NCI-H1436 (cell line): Measurements from ENCODE around the gene ASB13.

Experiments used
- DNase-seq: peaks from one replicate; lab custom pipeline; 2025; lab: John Stamatoyannopoulos, UW

The ASB13 gene

DNA sequence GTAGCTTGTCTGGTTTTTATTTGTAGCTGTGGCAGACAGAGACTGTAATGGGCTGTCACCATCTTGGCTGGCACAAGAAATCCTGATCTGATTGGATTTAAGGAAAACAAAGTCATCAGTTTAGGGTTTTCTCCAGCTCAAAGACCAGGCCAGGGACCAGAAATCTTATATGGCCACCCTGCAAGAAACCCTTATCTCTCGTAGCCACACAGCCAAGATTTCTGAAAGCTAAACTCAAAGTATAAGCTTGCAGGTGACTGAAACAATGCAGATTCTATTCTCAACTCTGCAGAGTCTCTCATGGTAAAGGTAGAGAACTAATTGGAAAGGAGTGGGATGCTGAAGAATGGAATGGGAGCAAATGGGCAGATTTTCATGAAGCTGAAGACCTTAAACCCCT, 3.2 kb upstream of the ASB13 start:
- no peak for DNase-seq

DNA sequence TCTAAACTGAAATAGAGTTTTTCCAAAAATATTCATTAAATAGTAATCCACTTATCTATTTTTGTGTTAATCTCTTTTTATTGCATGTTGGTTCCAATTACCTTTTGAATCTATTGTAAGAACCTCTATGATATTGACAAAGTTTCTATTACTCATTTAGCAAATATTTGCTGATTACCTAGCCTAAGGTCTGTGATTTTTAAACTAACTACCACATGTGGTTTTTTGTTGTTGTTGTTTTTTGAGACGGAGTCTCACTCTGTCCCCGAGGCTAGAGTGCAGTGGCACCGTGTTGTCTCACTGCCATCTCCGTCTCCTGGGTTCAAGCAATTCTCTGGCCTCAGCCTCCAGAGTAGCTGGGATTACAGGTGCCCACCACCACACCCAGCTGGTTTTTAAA, 2.0 kb upstream of the ASB13 start:
- DNase-seq, result no peak

DNA sequence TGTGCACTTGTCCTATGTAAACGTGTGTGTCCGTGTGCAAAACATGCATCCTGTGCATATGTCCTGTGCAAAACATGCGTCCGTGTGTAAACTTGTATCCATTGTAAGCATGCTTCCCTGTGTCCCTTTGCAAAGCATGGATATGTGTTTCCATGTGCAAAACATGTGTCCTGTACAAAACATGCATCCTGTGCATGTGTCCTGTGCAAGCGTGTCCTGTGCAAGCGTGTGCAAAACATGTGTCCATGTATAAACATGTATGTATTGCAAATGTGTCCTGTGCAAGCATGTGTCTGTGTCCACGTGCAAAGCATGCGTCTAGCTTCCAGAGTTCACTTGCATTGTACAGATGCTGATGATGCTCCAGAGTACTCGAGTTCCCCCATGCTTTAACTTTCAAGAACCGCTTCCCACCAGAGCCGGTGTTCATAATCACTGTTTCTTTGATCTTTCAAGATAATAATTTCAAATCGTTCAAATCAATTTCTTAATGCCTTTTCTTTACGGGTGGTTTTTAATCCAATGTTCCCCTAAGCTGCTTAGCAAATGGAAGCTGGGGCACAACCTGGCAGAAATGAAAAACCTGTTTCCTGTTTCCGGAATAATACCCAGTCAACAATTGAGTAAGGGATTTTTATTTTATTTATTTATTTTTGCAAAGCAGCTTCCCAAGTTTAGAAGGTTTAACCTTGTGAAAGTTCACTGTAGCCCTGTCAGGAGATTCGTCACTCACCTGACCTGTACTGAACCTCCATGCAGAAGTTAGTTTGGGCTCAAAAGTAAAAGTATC, 641 bp upstream of the ASB13 start:
- no peak for DNase-seq

GRCh38 chr10:5665373-5666007, 905 bp downstream of the ASB13 start:
- no peak for DNase-seq

GRCh38 chr10:5663692-5664427, 2.5 kb downstream of the ASB13 start:
- DNase-seq, result no peak

DNA sequence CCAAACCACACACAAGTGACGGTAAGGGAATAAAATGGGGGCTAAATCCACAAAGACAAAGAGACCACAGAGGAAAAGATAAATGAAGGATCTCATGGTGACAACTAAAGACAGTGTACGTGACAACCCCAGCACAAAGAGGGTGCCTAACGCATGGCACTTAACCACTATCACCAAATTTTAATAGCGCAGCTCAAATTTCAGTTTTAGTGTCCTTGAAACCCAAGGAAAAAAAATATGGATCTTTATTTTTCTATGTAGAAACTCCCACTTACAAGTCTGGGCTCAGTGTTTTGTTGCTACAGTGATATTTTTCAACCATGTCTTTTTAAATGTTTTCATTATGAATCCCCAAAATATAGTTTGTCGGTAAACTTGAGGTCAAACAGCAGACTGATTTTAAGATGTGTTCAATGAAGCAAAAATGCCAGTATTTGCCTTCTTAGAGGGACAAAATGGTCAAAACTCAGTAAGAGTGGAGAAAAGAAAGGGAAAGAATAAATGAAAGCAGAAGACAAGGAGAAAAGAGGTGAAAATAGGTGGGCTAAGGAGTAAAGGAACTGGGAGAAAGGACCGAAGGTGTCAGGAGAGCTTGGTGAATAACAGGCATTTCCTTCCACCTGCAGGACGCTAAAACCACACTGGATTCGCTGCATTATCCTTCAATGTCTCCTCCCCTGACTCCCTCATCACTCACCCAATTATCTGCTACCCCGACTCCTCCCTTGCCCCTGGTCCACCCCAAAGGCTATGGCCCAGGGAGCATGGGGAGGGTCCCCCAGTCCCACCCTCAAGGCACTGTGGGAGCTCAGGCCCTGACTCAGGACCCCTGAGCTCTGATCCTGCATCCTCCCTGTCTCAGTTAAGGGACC, 3.5 kb downstream of the ASB13 start:
- no peak for DNase-seq

DNA sequence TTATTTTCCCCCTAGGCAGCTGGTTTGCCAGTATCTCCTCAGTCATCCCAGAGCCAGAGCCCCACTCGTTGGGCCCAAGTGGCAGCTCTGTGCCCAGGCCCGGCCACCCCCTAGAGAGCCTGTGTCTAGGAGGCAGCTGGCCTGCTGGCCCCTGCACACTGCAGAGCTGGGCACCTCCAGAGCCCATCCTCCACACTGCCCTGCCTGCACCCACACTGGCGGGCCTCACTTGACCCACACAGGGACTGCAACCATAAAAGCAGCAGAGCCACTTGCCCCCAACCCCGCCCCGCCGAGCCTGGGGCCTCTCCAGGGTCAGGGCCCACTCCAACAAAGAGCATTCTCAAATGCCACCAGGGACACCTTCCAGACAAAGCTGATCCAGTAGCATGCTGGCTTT, 5.4 kb downstream of the ASB13 start:
- DNase-seq, result no peak

DNA sequence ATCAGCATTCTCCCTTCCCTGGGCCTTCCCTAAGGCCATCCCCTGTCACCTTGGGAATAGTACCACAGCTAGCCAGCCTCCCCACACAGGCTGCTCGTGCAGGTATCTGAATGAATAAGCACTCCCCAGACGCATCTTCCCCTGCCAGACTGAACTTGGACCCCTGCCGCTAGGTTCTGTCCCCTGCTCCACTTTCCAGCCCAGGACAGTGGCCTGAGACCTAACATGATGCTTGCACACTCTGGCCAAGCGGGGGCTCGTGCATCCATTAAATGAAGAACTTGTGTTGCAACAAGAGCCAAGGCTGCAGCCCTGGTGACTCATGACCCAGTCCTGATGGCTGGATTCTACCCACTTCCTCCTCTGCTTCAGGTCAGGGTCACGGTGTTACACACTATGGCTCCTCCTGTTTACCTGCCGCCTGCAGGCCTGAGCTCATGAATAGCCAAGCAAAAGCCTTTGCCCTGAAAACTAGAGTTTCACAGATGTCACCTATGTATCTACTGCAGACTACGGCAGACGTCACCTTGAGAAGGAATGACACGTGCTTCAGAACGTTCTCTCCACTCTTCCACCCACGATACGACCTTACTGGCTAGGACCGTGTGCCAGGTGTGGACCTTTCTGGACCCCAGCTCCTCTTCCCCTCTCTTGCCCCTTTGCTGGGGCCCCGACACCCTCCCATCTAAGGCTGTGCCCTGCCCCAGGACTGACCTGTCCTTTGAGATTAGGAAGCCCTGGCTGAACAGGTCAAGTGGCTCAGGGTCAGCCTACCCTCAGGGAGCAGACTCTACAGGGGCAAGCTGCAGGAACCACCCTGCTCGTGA, 6.5 kb downstream of the ASB13 start:
- no peak for DNase-seq

DNA sequence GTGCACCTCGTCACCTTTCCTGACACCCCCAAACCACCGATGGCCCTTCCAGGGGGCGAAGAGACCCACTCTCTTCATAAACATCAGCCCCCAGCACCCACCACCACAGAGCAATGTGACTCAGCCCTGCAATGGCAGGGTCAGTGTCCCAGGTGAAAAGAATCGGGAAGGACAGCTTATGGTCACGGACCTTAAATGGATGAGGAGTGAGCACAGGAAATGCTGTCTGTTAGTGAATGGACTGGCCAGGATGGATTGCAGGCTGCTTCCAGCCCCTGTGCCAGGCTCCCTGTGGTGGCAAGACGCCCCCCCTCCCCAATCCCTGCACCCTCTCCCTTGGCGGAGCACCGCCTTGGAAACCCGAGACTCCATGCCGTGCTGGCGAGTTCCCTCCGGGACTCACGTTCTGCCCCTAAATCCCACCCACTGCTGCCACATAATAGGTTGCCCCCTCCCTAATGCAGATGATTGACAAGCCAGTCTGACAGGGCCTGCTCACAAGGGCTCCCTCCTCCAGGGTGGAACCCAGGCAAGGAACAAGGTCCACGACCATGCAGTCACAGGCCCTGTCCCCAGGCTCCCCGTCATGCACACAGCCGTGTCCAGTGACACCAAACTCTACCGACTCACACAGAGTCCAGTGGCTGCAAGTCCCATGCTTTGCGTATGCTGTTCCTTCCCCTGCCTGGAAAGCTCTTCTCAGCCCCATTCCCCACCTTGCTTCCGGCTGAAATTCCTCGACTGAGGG, 7.3 kb downstream of the ASB13 start:
- no peak for DNase-seq

- no peak for DNase-seq
These were observed 9.4 kb downstream of the ASB13 start for GRCh38 chr10:5656737-5657579.

- DNase-seq, result no peak
These were observed 11.3 kb downstream of the ASB13 start for GRCh38 chr10:5655121-5655520.

DNA sequence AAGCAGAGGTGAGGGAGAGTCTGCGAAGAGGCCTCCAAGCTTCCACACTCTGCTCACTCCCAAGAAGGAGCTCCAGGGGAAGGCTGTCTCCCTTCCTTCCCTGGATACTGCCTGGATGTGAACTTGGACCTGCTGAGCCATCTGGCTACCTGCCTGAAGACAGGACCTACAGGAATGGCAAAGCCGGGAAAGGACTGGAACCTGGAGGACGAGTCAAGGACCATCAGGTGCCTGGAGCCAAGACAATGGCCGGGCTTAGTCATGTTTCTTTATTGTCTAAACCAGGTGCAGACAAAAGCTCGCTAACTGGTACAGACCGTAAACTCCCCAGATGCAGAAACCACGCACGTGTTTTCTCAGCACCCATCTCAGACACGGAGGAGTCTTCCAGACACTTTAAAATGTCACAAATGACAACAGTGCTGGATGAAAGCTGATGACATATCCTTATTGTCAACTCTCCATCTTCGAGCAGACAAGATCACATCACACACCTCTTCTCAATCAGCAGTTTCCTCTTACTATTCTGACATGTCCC, 12.1 kb downstream of the ASB13 start:
- DNase-seq, result no peak

DNA sequence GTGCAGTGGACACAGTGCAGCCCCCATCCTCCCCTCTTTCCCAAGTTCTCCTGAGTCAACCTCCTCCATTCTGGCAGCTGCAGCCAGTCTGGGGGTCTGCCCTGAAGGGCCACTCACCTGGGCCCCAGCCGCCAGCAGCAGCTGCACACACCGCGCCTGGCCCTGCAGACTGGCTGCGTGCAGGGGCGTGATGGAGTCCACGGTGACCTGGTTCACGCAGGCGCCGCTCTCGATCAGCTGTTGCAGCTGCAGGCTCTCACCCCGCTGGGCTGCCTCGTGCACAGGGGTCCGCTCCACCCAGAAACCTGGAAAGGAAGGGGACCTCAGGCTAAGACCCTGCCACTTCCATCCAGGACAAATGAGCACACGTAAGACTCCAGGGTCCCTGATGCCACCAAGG, 13.6 kb downstream of the ASB13 start:
- DNase-seq, result no peak

- DNase-seq, result no peak
These were observed 15.0 kb downstream of the ASB13 start for GRCh38 chr10:5651388-5651764.

GRCh38 chr10:5650664-5651387, 15.6 kb downstream of the ASB13 start:
- no peak for DNase-seq

DNA sequence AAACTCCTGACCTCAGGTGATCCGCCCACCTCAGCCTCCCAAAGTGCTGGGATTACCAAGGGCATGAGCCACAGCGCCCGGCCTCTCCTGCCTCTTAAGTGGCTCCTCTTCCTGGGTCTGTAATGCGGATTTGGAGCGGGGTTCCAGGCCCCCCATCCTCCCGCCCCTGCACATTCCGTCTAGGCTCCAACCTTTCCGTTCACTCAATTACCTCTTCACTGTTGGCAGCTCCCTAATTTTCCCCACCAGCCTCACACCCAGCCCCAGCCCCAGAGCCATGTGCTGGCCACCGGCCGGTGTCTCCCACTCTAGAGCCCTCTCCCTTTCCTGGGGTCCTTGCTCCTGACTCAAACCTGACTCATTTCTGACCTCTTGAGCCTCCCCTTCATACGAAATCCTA, 16.6 kb downstream of the ASB13 start:
- DNase-seq, result no peak

DNA sequence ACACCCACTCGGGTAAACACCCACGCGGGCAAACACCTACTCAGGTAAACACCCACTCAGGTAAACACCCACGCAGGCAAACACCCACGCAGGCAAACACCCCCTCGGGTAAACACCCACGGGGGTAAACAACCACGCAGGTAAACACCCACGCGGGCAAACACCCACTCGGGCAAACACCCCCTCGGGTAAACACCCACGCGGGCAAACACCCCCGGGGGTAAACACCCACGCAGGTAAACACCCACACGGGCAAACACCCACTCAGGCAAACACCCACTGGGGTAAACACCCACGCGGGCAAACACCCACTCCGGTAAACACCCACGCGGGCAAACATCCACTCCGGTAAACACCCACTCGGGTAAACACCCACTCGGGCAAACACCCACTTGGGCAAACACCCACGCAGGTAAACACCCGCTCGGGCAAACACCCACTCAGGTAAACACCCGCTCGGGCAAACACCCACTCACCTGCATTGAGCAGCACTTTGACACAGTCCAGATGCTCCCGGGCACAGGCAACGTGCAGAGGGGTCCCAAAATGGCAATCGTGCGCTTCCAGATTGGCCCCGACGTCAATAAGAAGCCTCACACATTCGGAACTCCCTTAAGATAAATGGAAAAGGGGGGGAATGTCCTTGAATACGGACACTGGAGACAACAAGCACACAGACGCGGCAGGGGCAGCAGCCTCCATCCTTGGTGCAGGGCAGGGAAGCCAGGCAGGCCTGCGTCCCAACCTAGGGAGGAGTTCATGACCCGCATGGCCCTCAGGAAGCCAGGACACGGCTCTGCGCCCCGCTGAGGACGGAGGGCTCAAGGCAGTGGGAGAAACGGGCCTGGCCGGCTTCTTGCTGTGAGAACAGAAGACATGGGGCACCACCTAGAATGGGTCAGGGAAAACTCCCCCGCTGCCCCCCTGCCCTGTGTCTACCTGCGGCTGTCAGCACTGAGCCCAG, 17.6 kb downstream of the ASB13 start:
- no peak for DNase-seq
